Adrenal gland (tissue), 5 donors: ENCODE results near the gene MRFAP1.
"Not testable (repeated sequence)": the region's sequence is repeated elsewhere in the genome, so short reads cannot be mapped to it uniquely, and the experiment has no call there.

Source experiments
- POLR2A ChIP-seq, 2 donors: fragments of 450-650 bp; IDR thresholded peaks; one replicate each; pipeline ENCODE4 v1.6.1; 2017; ENCODE audit warnings: antibody characterized with exemption in 2 of 2, mild to moderate bottlenecking in 2 of 2, moderate library complexity in 1 of 2
- TF ChIP-seq, protein P1 (sequence below), 6 experiments: fragments of 450-650 bp in 4 of 6; fragments of 200-600 bp in 2 of 6; sonication (generic) in 1 of 6; IDR thresholded peaks; 1 replicate in 5 of 6; 2 replicates in 1 of 6; pipeline versions ENCODE4 v1.5.1 to v1.8.0; 2016 to 2021; ENCODE audit warnings: antibody characterized with exemption in 6 of 6, mild to moderate bottlenecking in 2 of 6, moderate library complexity in 1 of 6
- donor health status: DM: no; HTN: no; CAD: no.

DNA sequence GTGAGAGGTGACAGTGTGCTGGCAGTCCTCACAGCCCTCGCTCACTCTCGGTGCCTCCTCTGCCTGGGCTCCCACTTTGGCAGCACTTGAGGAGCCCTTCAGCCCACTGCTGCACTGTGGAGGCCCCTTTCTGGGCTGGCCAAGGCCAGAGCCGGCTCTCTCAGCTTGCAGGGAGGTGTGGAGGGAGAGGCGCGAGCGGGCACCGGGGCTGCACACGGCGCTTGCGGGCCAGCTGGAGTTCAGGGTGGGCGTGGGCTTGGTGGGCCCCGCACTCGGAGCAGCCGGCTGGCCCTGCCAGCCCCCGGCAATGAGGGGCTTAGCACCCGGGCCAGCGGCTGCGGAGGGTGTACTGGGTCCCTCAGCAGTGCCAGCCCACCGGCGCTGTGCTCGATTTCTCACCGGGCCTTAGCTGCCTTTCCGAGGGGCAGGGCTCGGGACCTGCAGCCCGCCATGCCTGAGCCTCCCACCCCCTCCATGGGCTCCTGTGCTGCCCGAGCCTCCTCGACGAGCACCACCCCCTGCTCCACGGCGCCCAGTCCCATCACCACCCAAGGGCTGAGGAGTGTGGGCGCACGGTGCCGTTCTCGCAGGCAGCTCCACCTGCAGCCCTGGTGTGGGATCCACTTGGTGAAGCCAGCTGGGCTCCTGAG, 32.2 kb downstream of the MRFAP1 start:
- TF ChIP-seq, protein P1, sequence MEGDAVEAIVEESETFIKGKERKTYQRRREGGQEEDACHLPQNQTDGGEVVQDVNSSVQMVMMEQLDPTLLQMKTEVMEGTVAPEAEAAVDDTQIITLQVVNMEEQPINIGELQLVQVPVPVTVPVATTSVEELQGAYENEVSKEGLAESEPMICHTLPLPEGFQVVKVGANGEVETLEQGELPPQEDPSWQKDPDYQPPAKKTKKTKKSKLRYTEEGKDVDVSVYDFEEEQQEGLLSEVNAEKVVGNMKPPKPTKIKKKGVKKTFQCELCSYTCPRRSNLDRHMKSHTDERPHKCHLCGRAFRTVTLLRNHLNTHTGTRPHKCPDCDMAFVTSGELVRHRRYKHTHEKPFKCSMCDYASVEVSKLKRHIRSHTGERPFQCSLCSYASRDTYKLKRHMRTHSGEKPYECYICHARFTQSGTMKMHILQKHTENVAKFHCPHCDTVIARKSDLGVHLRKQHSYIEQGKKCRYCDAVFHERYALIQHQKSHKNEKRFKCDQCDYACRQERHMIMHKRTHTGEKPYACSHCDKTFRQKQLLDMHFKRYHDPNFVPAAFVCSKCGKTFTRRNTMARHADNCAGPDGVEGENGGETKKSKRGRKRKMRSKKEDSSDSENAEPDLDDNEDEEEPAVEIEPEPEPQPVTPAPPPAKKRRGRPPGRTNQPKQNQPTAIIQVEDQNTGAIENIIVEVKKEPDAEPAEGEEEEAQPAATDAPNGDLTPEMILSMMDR (IDR thresholded peaks at IDR 0.05): not testable (repeated sequence)
- TF ChIP-seq POLR2A (IDR thresholded peaks at IDR 0.05): not testable (repeated sequence)
